DND-41 (cell line): ENCODE results near the gene C6orf136.

ENCODE experiments used
- EZH2 ChIP-seq: IDR thresholded peaks from 3 replicates; pipeline ENCODE4 v1.6.1; 2012; ENCODE audit warnings: borderline replicate concordance, low read depth, mild to moderate bottlenecking, moderate library complexity, low read length, inconsistent platforms; ENCODE audit not compliant: severe bottlenecking
- TF ChIP-seq, protein P1 (sequence below): IDR thresholded peaks from 2 replicates; pipeline ENCODE4 v1.5.1; 2012; ENCODE audit warnings: borderline replicate concordance, low read length, moderate library complexity, mild to moderate bottlenecking; ENCODE audit not compliant: poor library complexity, severe bottlenecking; ENCODE audit errors: extremely low read depth

DNA sequence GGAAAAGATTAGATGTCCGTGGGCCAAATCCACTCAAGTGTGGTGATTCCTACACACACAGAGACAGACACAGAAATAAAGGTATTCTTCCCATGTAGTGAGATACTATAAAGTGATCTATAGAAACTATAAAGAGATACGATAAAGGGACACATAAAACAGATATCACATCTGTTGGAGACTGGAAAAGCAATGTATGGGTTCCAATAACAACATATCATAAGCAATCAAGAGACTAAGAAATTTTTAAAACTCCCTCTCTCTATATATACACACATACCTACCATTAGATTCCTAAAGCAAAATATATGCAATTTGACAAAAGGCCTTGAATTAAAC is 35.1 kb upstream of the C6orf136 start:
- no peak for TF ChIP-seq EZH2
- TF ChIP-seq, protein P1, sequence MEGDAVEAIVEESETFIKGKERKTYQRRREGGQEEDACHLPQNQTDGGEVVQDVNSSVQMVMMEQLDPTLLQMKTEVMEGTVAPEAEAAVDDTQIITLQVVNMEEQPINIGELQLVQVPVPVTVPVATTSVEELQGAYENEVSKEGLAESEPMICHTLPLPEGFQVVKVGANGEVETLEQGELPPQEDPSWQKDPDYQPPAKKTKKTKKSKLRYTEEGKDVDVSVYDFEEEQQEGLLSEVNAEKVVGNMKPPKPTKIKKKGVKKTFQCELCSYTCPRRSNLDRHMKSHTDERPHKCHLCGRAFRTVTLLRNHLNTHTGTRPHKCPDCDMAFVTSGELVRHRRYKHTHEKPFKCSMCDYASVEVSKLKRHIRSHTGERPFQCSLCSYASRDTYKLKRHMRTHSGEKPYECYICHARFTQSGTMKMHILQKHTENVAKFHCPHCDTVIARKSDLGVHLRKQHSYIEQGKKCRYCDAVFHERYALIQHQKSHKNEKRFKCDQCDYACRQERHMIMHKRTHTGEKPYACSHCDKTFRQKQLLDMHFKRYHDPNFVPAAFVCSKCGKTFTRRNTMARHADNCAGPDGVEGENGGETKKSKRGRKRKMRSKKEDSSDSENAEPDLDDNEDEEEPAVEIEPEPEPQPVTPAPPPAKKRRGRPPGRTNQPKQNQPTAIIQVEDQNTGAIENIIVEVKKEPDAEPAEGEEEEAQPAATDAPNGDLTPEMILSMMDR: no peak
